CD14-positive monocyte (primary cell): ENCODE data around the gene GAB4. TPM values are rescaled to one million over a fixed set of nuclear protein-coding genes. Genes with fewer than 3 reads are reported as not detected.

ENCODE experiments used
- DNase-seq, 3 donors: peaks; one replicate each; pipeline ENCODE4 v3.0.0-alpha.2; 2011 to 2022
- H2AFZ ChIP-seq: 2 replicates; pipeline ENCODE4 v1.6.0; 2012; ENCODE audit warnings: mild to moderate bottlenecking, low read depth, low read length, inconsistent platforms; ENCODE audit not compliant: insufficient read depth, poor library complexity, severe bottlenecking
- H3K27ac ChIP-seq, 2 donors: 1 replicate in 1 of 2; 2 replicates in 1 of 2; pipeline ENCODE4 v1.5.1; 2012 to 2013; ENCODE audit warnings: low read length in 2 of 2, control low read depth in 1 of 2, inconsistent platforms in 1 of 2, low read depth in 1 of 2, mild to moderate bottlenecking in 1 of 2
- H3K27me3 ChIP-seq, 2 donors: one replicate each; pipeline versions ENCODE4 v1.6.0 to v1.6.1; 2011 to 2013; ENCODE audit warnings: low read length in 2 of 2; ENCODE audit not compliant: control insufficient read depth in 2 of 2, insufficient read depth in 2 of 2
- H3K36me3 ChIP-seq, 2 donors: replicated peaks in 1 of 2; 1 replicate in 1 of 2; 2 replicates in 1 of 2; pipeline versions ENCODE4 v1.5.1 to v1.6.1; 2012 to 2013; ENCODE audit warnings: low read length in 2 of 2, control low read depth in 1 of 2, inconsistent platforms in 1 of 2, mild to moderate bottlenecking in 1 of 2; ENCODE audit not compliant: insufficient read depth in 2 of 2, control insufficient read depth in 1 of 2
- H3K4me1 ChIP-seq, 2 donors: 1 replicate in 1 of 2; 2 replicates in 1 of 2; pipeline versions ENCODE4 v1.5.1 to v1.6.1; 2012 to 2013; ENCODE audit warnings: low read length in 2 of 2, control low read depth in 1 of 2, inconsistent platforms in 1 of 2, mild to moderate bottlenecking in 1 of 2, moderate library complexity in 1 of 2; ENCODE audit not compliant: insufficient read depth in 2 of 2, control insufficient read depth in 1 of 2
- H3K4me2 ChIP-seq: replicated peaks from 2 replicates; pipeline ENCODE3; 2012; ENCODE audit warnings: low read length, moderate library complexity, mild to moderate bottlenecking; ENCODE audit not compliant: poor library complexity, severe bottlenecking; ENCODE audit errors: extremely low read depth
- H3K4me3 ChIP-seq, 3 experiments: fragments of 200-600 bp in 1 of 3; sonication (generic) in 1 of 3; replicated peaks in 1 of 3; 1 replicate in 2 of 3; 2 replicates in 1 of 3; pipeline ENCODE4 v1.5.1; 2011 to 2013; ENCODE audit warnings: low read length in 3 of 3, mild to moderate bottlenecking in 3 of 3, control low read depth in 2 of 3, low read depth in 2 of 3, inconsistent platforms in 1 of 3, moderate library complexity in 1 of 3
- H3K79me2 ChIP-seq: 2 replicates; pipeline ENCODE4 v1.6.0; 2012; ENCODE audit warnings: mild to moderate bottlenecking, control low read depth, inconsistent platforms, low read length, moderate library complexity; ENCODE audit not compliant: insufficient read depth
- H3K9ac ChIP-seq: 2 replicates; pipeline ENCODE4 v1.6.0; 2017; ENCODE audit warnings: low read length, mild to moderate bottlenecking; ENCODE audit not compliant: insufficient read depth, poor library complexity, severe bottlenecking
- H3K9me3 ChIP-seq, 2 donors: replicated peaks in 1 of 2; 1 replicate in 1 of 2; 2 replicates in 1 of 2; pipeline versions ENCODE4 v1.5.1 to v1.6.1; 2012 to 2013; ENCODE audit warnings: low read length in 2 of 2, control low read depth in 1 of 2; ENCODE audit not compliant: control insufficient read depth in 1 of 2, insufficient read depth in 1 of 2
- H4K20me1 ChIP-seq: 2 replicates; pipeline ENCODE4 v1.6.0; 2012; ENCODE audit warnings: mild to moderate bottlenecking, low read length, control low read depth, moderate library complexity; ENCODE audit not compliant: insufficient read depth
- H3K27ac Mint-ChIP-seq, 7 donors: one replicate each; pipeline ENCODE4 v1.8.0; 2020; ENCODE audit warnings: mild to moderate bottlenecking in 7 of 7, mixed read lengths in 7 of 7, moderate library complexity in 6 of 7, inconsistent platforms in 2 of 7
- H3K27me3 Mint-ChIP-seq, 3 donors: one replicate each; pipeline ENCODE4 v1.8.0; 2021 to 2022; ENCODE audit warnings: low read depth in 3 of 3, mild to moderate bottlenecking in 3 of 3, mixed read lengths in 3 of 3, moderate library complexity in 3 of 3, inconsistent platforms in 1 of 3
- H3K36me3 Mint-ChIP-seq, 2 donors: one replicate each; pipeline ENCODE4 v1.8.0; 2020; ENCODE audit warnings: mixed read lengths in 2 of 2, inconsistent platforms in 1 of 2, mild to moderate bottlenecking in 1 of 2
- H3K4me1 Mint-ChIP-seq: one replicate; pipeline ENCODE4 v1.8.0; 2020; ENCODE audit warnings: mild to moderate bottlenecking, mixed read lengths
- H3K4me3 Mint-ChIP-seq, 2 donors: one replicate each; pipeline ENCODE4 v1.8.0; 2020; ENCODE audit warnings: mild to moderate bottlenecking in 2 of 2, mixed read lengths in 2 of 2, moderate library complexity in 1 of 2
- H3K9me3 Mint-ChIP-seq, 7 donors: one replicate each; pipeline ENCODE4 v1.8.0; 2020 to 2022; ENCODE audit warnings: mixed read lengths in 7 of 7, mild to moderate bottlenecking in 6 of 7, moderate library complexity in 6 of 7, inconsistent platforms in 2 of 7
- WGBS: methylation state at CpG from one replicate; pipeline ENCODE4 v1.1.5; 2013; ENCODE audit warnings: missing lambda C conversion rate; ENCODE audit not compliant: insufficient coverage; 5-methylcytosine and 5-hydroxymethylcytosine counted together
- intact Hi-C, 2 donors: fragments of 100-400 bp; cut with micrococcal nuclease; formaldehyde crosslinking; loops; one replicate each; pipeline versions ENCODE4 v1.15.0 to v1.15.1; 2023
- polyA plus RNA-seq, 3 donors: library from polyadenylated mRNA; depleted of rRNA in 1 of 3; unstranded in 2 of 3; stranded (reverse) in 1 of 3; fragments of 300-500 nt in 2 of 3; fragments of >200 nt in 1 of 3; fragmentation: Illumina TruSeq in 2 of 3; gene quantifications; 1 replicate in 2 of 3; 2 replicates in 1 of 3; pipeline ENCODE4 v1.2.3, GENCODE V29; 2012 to 2021
- TF ChIP-seq, protein P1 (sequence below): fragments of 200-600 bp; IDR thresholded peaks from one replicate; pipeline ENCODE4 v1.8.0; 2022; ENCODE audit warnings: antibody characterized with exemption, mild to moderate bottlenecking

Gene GAB4
- polyA plus RNA-seq, 3 donors, result not detected

DNA sequence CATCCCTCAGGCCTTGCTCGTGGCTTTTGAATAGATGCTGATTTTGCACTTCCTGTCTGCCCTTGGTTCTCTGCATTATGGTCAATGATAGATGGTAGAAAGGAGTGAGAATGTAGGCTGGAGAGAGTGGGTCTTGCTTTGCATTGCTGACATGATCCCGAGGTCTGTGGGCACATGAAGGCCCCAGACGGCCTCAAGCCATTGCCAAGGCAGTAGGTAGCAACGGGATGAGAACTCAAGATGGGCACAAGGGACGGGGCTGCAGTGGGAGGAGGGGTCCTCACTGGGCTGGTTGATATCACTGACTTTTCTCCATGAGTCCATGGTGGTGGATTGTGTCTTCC lies 54.0 kb downstream of the GAB4 start:
- no peak overlapping the region for H3K4me2 ChIP-seq

DNA sequence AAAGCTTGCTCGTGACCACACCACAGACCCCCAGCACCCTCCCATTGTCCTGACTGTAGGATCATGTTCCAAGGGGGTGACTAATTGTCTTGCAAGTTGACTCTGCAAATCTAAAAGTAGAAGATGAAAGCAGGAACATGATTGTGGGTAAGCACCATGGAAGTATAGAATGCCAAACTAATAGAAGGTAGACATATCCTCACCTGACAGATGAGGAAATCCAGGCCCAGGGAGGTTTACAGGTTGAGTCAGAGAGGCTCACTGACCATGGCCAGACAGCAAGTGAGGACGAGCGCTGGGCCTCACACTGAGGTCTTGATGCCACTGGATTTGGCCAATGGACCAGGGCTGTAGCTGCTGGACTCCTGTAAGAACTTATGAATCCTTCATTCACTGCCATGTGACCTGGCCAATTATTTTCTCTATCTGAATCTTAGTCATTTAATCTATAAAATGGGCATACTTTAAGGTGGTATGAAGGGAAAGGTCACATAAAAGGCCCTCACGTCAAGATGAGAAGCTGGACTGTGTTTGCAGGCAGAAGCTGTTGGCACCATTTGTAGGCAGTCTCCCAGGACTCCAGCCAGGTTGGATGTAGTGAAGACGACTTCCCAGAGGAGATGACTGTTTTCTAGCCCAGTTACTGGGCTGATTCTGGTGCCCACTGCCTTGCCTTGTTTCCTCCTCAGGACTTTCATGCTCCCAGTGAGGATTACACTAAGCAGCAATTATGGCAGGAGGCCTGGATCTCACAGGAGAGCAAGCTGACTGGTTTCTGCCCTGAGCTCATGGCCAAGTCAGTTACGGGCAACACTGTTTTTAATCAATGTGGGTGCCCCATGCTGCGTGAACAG lies 54.6 kb downstream of the GAB4 start:
- Histone ChIP-seq H3K36me3 (no peaks in the 10 kb centered on the region), H3K4me3 (no peak overlapping the region), H3K4me1 (no peaks in the 10 kb centered on the region), H3K9ac (no peak overlapping the region), H3K9me3 (no peaks in the 10 kb centered on the region), H3K4me2 (no peak overlapping the region), H4K20me1 (no peaks in the 10 kb centered on the region), H3K79me2 (no peaks in the 10 kb centered on the region), H3K27me3 (peaks cover 0 to 2% of the 10 kb centered on the region in 2 donors), H2AFZ (no peak overlapping the region), H3K27ac (no peak overlapping the region)
- intact Hi-C loops, result no loop called here
- no peak overlapping the region for H3K27ac Mint-ChIP-seq
- H3K9me3 Mint-ChIP-seq, result peaks cover 0 to 3% (median 0%) of the 10 kb centered on the region in 7 donors
- WGBS, result 94% methylated on average over 6 of the region's 7 CpGs
- no peak overlapping the region for H3K4me3 Mint-ChIP-seq
- H3K36me3 Mint-ChIP-seq, result no peaks in the 10 kb centered on the region
- H3K4me1 Mint-ChIP-seq, result no peaks in the 10 kb centered on the region
- peaks cover 2 to 5% (median 2%) of the 10 kb centered on the region in 3 donors for H3K27me3 Mint-ChIP-seq
- DNase-seq, result no peak
- TF ChIP-seq, protein P1, sequence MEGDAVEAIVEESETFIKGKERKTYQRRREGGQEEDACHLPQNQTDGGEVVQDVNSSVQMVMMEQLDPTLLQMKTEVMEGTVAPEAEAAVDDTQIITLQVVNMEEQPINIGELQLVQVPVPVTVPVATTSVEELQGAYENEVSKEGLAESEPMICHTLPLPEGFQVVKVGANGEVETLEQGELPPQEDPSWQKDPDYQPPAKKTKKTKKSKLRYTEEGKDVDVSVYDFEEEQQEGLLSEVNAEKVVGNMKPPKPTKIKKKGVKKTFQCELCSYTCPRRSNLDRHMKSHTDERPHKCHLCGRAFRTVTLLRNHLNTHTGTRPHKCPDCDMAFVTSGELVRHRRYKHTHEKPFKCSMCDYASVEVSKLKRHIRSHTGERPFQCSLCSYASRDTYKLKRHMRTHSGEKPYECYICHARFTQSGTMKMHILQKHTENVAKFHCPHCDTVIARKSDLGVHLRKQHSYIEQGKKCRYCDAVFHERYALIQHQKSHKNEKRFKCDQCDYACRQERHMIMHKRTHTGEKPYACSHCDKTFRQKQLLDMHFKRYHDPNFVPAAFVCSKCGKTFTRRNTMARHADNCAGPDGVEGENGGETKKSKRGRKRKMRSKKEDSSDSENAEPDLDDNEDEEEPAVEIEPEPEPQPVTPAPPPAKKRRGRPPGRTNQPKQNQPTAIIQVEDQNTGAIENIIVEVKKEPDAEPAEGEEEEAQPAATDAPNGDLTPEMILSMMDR, result no peak

More for the DNA sequence above, 54.0 kb downstream of the GAB4 start:
- no peak overlapping the region for H3K4me3 ChIP-seq
- H3K9me3 ChIP-seq, result no peaks in the 10 kb centered on the region
- H3K27me3 Mint-ChIP-seq, result peaks cover 2 to 5% (median 2%) of the 10 kb centered on the region in 3 donors
- TF ChIP-seq, protein P1, result no peak
- H3K9me3 Mint-ChIP-seq, result peaks cover 0 to 3% (median 0%) of the 10 kb centered on the region in 7 donors
- no peak overlapping the region for H3K4me3 Mint-ChIP-seq
- no peak overlapping the region for H2AFZ ChIP-seq
- peaks cover 0 to 1% of the 10 kb centered on the region in 2 donors for H3K27me3 ChIP-seq
- 93% methylated on average over 3 of the region's 5 CpGs for WGBS
- H3K79me2 ChIP-seq, result no peaks in the 10 kb centered on the region
- no peaks in the 10 kb centered on the region for H3K36me3 ChIP-seq
- no peak overlapping the region for H3K27ac ChIP-seq
- H3K27ac Mint-ChIP-seq, result no peak overlapping the region
- no peak overlapping the region for H3K9ac ChIP-seq
- no peaks in the 10 kb centered on the region for H4K20me1 ChIP-seq
- no peaks in the 10 kb centered on the region for H3K4me1 Mint-ChIP-seq
- H3K36me3 Mint-ChIP-seq, result no peaks in the 10 kb centered on the region
- DNase-seq, result no peak
- intact Hi-C loops, result no loop called here
- H3K4me1 ChIP-seq, result no peaks in the 10 kb centered on the region
